NCI-H774 (cell line): ENCODE data around the gene TBC1D21.
A peak's percentile ranks its signal among the peaks of the same experiment; 100 is the strongest.

Experiments used
- DNase-seq: peaks from one replicate; lab custom pipeline; 2025; lab: John Stamatoyannopoulos, UW

TBC1D21 gene

DNA sequence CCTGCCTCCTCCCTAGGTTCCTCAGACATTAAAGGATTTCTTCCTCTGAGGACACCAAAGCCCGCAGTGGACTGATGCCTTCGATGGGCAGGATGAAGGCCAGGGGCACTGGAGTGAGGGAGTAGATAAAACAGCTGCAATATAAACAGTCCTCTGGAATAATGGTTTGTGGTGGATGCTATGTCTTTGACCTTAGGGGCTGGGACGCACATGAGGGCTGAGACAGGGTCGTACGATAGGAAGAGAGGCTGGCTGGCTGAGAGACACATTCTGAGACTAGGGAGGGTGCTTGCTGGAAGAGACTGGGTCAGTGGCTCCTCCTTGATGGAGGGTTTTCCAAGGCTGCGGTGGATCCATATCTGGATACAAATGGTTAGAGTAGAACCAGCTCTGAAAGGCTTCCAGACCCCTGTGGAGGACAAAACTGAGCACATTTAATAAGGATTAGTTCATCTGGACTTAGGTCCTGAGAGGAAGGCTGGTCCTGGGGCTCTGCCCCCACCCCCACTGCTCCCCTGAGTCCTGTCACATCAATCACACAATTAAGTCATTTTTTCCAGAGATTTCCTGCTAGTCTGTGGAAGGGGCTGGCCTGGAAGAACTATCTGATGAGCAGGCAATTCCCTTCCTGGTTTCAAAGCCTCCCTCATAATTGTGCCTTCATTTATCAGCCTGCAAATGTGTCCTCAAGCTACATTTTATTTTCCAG, 15.8 kb downstream of the TBC1D21 start:
- no peak for DNase-seq

DNA sequence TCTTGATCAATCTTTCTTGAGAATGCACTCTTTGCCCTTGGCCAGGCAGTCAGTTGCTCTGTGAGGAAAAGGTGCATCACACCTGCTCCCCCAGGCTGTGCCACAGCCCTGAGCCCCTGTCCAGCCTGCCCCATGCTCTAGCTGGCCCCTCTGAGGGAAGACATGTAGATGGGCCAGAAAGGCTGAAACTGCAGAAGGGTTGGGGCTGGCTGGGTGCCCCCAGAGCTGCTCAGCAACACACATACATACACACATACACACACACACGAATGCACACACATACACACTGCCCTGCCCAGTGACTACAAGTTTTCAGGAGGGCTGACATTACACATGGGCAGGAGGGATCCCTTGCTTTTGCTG, 16.4 kb downstream of the TBC1D21 start:
- no peak for DNase-seq

DNA sequence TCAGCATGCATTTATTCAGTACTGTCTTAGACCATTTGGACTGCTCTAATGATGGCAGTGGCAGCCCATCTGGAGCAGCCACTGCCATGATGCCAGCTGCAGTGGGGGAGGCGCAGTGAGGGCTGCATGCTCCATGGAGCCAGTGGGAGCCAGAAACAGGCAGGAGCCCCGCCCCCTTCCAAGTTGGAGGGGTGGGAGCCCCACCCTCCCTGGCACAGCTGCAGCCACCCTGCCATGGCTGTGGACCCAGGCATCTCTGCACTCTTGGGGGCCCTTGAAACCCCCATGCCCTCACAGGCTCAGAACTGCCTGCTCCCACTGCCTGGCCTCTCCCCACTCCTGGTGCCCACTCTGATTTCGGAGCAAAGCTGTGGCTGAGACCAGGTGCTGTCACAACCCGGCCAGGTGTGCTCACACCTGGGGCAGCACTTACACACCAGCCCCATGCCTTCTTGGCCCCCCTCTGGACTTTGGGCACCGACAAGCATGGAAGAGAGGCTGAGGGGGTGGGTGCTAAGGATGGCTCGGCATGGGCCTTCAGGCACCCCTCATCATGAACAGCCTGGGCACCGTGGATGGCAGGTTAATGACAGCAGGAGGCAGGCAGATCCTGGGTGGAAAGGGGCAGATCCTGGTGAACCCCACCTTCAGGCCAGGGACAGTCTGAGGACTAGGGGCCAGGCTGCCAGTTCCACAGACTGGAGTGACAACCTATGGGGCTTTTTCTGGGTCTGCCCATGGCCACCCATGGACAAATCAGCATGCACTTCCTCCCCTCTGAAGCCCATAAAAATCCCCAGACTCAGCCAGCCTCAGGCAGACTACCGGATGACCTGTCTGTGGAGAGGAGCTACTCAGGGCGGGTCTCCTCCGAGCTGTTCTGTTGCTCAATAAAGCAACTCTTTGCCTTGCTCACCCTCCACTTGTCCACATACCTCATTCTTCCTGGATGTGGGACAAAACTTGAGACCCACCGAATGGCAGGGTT, 18.3 kb downstream of the TBC1D21 start:
- DNase-seq, result no peak

DNA sequence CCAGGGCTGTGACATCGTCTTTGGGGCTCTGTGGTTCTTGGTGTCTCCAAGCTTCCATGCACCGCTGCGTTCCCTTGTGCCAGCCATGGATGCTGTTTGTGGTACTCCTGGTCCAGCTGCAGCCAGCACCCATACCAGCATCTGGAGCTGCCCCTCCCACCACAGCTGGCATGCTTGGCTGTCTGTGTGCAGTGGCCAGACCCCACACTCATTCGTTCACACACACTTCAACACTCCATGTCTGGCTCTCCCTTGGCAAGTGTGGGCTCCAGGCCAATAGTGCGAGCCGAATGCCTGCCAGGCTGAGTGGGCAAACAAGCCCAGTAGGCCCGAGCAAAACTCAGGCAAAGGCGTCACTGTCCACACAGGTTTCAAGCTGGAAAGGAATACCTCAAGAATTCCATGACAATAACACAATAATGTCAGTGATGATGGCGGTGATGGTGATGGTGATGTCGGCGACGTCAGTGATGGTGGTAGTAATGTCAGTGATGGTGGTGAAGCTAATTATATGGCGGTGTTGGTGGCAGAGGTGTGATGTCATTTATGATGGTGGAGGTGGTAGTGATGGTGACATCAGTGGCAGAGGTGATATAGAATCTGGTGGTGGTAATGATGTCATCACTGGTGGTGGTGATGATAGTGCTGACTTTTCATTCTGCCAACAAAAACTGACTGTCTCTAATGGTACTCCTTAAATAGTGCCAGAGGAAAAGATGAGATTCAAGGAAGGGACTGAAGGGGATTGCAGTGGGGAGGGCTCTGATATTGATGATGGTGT, 19.3 kb downstream of the TBC1D21 start:
- DNase-seq, result no peak

DNA sequence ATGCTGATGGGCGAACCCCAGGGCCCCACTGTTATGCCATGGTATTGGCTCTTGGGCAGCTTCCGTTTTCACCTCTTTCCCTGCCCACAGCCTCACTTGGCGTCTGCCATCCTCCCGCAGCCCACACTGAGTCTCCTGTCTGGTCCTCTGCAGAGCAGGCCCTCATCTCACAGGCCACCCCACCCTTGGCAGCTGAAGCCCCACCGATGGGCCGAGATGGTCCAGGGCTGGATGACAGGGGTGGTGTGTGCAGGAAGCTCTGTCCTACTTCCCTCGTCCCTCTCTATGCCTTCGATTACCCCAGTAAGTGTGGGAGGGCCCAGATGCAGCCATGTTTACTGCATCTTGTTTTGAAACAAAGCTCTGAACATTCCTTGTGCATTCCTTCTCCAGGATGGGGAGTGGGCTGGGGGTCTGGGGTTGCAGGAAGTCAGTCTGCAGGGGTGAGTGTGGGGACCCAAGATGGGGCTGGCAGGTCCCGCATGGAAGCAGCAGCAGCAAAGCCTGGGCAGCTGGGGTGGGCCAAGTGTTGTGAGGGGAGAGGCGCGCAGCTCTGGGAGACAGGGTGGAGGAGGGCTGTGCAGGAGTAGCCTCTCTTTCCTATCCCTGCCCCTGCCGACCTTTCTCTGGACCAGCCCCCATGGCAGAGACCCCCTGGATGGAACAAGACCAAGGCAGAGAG, 20.9 kb downstream of the TBC1D21 start:
- DNase-seq, result no peak

DNA sequence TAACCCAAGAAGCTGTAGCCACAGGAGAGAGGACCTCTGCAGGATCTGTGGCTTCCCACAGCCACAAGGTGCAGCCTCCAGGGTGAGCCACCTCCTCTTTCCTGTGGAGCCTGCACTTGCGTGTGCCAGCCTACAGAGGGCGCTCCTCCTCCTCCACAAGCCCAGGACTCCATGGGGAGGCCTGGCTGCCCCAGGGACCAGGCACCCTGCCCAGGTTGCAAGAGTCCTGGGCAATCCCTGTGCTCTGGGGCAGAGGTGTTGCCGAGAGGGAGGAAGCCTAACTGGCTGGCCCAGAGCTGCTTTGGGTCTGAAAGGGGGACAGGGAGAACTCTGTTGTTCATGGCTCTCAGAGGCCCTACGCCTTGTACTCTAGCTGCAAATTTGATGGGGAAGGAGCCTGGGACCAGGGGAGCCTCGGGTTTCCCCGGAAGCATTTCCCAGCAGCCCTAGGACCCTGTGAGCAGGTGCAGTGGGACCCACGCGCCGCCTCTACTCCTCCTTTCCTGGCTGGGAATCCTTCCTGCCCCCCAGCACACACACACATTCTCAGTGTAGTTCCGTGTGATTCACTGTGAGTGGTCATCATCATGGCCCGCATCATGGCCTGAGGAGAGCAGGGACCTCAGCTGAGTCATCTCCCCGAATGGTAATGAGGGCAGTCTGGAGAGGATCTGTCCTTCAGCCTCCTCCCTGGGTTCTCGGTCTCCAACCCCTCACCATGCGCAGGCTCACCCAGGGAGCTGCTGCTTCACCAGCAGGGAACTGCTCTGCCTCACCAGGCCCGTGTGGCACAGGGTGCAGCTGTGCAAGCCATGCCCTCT, 24.3 kb downstream of the TBC1D21 start:
- peak; percentile 11 for DNase-seq

DNA sequence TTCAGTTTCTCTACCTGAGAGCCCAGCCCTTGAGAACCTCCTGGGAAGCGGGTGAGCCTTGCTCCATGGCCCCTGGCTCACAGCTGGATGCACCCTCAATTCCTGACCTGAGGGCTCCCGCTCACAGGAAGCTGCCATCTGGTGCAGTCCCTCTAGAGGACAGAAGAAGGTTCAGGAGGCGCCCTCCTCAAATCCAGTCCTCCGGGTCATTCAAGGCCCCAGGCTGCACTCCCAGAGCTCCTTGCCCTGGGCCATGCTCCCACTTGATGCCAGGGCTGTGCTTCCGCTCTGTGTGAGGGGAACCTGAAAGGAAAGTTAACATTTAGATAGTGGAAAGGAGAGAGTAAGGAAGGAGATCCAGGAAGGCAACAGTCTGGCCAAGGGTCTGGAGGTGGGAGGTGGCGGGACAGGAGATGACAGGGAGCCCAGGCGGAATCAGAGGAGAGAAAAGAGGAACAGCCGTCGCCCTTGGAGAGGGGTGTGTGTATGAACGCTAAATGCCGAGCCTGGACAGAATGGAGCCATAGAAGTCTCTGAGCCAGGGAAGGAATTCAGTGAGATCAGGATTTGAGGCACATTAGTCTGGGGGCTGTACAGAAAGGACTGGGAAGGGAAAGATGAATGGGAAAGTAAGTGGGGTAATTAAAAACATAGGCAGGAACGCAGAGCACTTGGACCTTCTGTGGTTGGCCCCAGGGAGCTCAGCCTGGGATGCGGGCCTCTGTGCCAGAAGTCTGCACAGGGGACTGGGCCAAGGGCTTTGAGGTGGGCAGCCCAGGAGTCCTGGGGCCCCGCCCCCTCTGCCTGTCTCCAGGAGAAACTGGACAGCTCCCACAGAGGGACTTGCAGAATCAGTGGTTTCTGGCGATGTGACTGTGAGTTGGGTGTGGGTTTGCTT, 26.1 kb downstream of the TBC1D21 start:
- DNase-seq, result no peak

DNA sequence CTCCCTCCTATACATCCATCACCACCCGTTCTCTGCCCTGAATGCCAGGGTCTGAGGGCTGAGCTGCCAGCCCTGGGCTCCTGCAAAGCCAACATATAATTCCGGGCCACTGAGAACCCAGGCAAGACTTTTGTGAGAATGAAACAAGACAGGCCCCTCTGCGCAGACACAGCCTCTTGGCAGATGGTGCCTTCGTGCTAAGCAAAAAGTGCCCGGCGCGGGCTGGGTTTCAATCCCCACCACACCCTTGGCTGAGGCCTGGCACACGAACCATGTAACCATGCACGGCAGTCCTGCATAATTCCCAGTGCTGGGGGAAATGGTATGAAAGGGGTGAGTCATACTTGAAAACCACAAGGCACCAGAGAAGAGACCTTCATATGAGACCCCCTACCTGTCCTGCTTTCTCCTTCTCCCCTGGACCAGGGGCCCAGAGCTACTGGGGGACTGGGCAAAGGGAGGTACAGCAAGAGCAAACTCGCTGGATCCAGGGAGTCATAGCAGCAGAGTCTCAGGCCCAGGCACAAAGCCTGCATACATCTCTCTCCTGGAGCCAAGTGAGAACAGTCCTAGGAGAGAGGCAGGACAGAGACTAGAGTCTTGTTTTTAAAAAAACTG, 26.8 kb downstream of the TBC1D21 start:
- no peak for DNase-seq

DNA sequence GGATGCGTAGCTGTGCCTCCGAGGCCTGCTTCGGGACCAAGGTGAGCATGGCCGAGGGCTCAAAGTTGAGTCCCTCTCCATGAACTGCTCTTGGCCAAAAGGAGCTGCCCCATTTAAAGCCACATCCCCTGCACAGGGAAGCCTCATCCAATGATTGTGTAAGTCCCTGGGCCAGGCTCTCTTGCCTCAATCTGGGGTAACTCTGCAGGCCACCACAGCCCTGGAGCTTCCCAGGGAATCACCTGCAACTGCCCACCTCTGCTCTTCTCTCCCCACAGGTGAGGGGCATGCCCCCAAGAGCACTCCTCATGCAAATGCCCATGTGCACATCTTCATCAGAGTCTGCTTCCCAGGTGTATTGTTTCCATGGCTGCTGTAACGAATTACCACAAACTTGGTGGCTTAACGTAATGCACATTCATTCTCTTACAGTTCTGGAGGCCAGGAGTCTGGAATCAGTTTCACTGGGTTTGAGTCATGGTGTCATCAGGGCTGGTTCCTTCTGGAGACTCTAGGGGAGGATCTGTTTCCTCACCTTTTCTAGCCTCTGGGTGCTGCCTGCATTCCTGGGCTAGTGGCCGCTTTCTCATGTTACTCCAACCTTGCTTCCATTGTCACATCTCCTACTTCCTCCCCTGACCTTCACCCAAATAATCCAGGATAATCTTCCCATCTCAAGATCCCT, 27.9 kb downstream of the TBC1D21 start:
- no peak for DNase-seq

DNA sequence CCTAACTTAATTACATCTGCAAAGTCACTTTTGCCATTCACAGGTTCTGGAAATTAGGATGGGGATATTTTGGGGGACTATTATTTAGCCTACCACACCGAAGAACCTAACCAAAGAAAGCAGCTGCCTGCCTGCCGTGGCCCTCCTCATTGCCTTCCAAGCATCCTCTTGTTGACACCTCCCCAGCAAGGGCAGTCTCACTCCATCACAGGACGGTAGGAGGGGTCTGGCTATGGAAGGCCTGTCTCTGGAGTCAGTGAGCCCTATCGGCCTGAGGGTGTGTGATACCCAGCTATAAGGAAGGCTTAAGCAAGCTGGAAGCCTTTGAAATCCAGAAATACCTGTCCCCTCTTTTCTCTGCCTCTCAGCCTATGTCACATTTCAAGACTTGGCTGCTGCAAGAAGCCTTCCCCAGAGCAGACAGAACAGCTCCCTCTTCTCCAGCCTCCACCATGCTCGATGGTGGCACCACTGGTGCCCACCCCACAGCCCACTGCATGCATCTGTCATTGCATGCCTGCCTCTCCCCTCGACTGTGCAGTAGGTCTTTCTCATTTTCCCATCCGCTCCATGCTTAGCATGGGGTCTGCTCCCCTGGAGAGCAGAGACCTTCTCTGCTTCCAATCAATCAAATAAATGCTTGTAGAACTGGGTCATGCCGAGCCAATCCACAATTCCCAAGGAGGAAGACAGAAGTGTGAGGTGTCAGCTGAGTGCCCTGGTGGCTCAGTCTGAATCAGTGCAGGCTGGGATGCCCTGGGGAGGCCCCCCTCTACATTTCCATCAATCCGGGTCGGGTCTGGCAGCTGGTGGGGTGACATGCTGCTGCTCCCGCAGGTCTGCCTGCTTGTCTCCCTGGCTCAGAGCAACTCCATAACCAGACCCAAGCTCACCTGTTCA, 29.0 kb downstream of the TBC1D21 start:
- no peak for DNase-seq

DNA sequence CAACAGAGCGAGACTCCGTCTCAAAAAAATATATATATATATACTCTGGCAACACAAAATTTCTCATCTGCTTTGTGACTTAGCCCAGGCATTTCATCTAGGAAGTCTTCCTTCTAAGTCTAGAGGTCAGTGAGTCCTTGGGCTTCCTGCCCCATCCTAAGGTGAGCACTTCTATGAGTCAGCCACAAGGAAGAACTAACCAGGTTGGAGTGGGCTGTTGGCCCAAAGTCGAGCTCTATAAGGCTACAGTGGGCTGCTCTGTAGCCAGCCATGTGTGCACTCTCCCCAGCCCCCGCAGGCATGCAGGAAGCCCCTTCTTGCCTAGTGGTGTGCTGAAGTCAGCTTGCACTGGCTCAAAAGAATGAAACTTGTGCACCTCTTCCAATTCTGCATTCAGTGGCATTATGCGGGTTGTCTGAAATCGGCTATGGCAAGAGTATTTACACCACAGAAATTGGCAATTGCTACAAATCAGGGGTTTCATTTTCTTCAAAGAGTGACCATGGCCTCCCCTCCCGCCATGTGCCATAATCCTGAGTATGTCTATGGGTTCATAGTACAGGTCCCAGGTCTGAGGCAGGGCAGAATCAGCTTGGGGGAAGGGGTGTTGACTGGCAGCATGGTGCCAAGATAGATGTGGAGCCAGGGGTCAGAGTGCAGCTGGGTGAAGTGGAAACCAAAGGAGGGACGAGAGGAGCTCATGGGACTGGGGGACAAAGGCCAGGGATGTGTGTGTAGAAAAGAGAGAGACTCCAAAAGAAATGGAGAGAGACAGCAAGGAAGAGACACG, 30.9 kb downstream of the TBC1D21 start:
- no peak for DNase-seq

DNA sequence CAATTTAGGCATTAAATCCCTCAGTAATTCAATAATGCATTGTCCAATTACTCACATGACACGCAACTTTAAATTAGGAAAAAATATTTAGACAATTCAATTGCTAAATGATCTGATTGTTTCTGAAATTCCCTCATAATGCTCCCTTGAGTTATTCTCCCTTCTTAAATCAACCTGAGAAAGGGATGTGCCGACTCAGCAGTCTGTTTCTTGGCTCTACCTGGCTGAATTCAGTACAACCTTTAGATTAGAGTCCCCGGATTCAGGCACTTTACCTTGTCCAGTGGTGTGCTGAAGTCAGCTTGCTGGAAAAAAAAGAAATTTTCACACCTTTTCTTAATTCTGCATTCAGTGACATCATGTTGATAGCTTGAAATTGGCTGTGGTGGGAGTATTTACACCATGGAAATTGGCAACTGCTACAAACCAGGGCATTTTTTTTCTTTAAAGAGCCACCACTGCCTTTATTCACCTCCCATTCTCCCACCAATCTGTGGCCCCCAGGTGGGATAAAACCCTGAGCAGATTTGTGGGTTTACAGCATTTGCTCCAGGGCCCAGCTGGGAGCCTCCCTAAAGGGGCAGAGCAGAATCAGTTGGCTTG, 32.0 kb downstream of the TBC1D21 start:
- no peak for DNase-seq

DNA sequence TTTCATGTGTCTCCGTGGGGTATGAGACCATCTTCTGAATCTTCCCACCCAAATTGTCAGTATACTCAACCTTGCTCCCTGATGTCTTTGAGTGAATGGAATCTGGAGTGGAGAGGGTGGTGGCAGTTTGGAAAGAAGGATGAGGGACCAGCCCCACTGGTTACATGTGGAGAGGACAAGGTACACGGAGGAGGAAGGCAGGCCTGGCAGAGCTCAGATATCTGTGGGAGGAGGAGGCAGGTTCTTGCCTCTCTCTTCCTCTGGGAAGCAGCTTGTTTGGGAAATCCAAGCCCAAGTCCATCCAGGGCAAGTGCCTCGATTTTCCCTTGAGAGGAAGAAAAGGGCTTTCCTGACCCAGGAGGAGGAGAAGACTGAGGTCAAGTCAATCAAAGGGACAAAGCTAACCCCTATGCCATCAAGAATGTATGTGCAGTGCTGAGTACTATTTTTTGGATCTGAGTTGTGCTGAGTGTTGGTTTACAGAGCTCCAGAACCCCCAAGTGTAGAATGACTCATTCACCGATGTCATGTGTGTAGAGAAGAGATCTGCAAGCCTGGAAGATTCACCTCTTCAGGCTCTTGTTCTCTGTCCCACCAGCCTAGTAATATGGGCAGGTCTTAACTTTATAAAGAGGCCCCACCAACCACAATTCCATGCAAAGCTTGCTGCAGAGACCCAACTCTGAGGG, 33.1 kb downstream of the TBC1D21 start:
- no peak for DNase-seq

DNA sequence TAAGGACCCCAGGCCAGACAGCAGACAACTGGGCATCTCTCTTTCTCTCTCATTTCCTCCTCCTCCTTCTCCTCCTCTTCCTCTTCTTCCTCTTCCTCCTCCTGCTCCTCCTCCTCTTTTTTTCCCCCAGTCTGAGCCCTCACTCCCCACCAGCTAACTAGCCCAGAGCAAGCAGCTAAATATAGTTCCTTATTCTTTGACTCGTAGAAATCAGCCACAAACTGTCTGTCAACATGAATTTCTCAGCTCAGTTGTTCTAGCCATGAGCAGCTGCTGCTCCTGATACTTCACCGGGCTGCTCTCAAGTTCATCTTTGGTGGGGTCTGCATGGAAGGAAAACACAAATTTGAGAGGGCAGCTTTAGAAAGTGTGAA, 33.7 kb downstream of the TBC1D21 start:
- DNase-seq, result no peak

DNA sequence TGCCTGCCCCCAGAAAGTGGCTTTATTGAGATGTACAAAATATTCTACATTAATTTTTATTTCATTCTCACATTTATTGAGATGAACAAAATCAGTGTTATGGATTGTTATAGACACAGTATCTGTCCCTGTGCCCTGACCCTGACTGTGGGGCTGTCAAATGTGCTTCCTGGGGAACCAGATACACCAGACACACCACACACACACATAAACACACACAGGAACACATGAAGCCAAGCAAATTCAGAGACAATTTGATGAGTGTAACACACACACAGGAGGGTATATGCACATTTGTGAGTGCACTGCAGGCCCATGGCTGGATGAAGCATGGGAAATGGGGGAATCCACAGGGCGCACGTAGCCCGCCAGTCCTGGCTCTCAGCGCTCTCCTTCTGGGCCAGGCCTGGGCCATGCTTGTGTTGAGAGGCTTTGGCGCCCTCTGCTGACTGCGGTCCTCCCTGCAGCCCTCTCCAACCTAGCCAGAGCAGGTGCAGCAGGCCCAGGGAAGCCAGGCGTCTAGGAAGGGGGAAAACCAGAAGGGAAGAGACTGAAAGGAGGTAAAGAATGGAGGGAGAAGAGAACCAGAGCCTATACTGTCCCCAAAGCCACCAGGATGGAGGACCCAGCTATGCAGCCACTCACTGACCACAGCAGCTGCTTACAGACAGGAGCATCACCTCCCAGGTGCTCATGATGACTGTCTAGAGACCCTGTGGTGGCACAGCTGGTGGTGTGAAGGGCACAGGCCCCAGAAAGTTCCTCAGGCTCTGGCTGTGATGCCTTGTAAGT, 34.9 kb downstream of the TBC1D21 start:
- DNase-seq, result peak; percentile 40
